Motor neuron (in vitro differentiated cells): Measurements from ENCODE around the gene AUH. TPM values are rescaled to one million over a fixed set of nuclear protein-coding genes. Genes with fewer than 3 reads are reported as not detected.
A peak's percentile ranks its signal among the peaks of the same experiment; 100 is the strongest.

Source experiments
- ATAC-seq, 8 experiments: fragments of 200-7000 bp; cut with Tn5 transposase; replicated peaks in 6 of 8; 2 replicates each; pipeline ENCODE4 v1.8.0; 2021; ENCODE audit warnings: mild to moderate bottlenecking in 8 of 8, moderate library complexity in 8 of 8
- H3K27ac ChIP-seq, 2 donors: fragments of 250-450 bp; sonication (Bioruptor Pico); 2 replicates each; pipeline ENCODE4 v1.9.0; 2021; ENCODE audit warnings: antibody characterized with exemption in 2 of 2, mild to moderate bottlenecking in 2 of 2, moderate library complexity in 1 of 2
- H3K4me1 ChIP-seq, 2 donors: fragments of 250-450 bp; sonication (Bioruptor Pico); replicated peaks in 1 of 2; 2 replicates each; pipeline ENCODE4 v1.6.1; 2021; ENCODE audit warnings: antibody characterized with exemption in 2 of 2, mild to moderate bottlenecking in 2 of 2, moderate library complexity in 1 of 2
- H3K4me3 ChIP-seq, 5 donors: fragments of 250-450 bp; sonication (Bioruptor Pico); 2 replicates each; pipeline ENCODE4 v1.9.0; 2021; ENCODE audit warnings: antibody characterized with exemption in 5 of 5, mild to moderate bottlenecking in 5 of 5, moderate library complexity in 4 of 5
- WGBS, 10 experiments: fragments of 450-650 bp; shearing (Covaris generic); methylation state at CpG; one replicate each; pipeline ENCODE4 v1.0.0; 2022; 5-methylcytosine and 5-hydroxymethylcytosine counted together
- in situ Hi-C, 9 experiments: fragments of 400-800 bp; cut with MboI; loops; one replicate each; pipeline ENCODE4 v1.15.0; 2021; ENCODE audit warnings: low sequenced_read_pairs in 9 of 9, low pct_unique_long_range_greater_than_20kb in 2 of 9; ENCODE audit not compliant: unreplicated experiment in 9 of 9
- total RNA-seq, 8 experiments: library from RNA; unstranded; fragments of 300-600 nt; gene quantifications; 2 replicates each; pipeline versions ENCODE4 v1.2.3 to v1.2.4, GENCODE V29; 2022

Gene AUH
- total RNA-seq, 8 experiments from 2014 or later = 13.4 to 22.9 (median 19.4) TPM

DNA sequence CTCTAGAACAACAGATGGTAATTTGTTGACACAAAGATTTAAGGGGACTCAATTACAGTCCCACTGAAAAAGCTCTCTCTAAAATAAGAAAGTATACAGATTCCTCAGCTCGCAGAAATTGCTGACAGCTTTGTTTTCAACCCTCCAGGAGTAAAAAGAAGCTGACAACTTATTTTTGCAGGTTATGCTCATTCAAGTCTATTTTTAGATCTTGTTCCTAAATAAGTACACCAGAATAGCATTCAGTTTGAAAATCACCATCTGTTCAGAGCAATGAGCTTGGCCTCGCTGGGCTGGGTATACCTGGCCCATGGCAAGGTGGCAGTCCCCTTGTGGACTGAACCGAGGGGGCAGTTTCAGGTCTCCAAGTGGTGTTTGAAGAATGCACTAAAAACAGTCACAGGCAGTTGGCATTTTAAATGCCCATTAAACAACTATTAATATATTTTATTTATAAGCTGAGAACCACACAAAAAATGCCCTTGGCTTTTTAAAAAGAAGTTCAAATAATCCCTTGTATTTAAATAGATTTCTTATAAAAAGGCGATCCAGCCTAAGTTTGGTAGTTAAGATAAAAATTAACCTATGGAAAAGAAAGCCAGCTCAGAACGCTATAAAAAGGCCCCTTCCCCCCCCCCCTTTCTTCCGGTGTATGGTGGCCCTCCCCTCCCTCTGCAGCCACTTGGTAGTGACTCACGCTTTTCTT, 169.2 kb downstream of the AUH start:
- ATAC-seq = peak in 1 of 8 experiments; percentile 6
- Histone ChIP-seq H3K4me3 (no peak overlapping the region), H3K4me1 (peaks cover 28 to 34% of the 10 kb centered on the region in 2 donors), H3K27ac (peak overlapping the region in 1 of 2 donors; percentile 12)
- in situ Hi-C loops = loop anchor here in 2 of 9 experiments (25.0 kb wide), 2 partner anchors 220 to 280 kb away; partner anchors contain the start of gene NFIL3 (in 1 of the 2)
- WGBS, 10 experiments = 7 to 67% (median 44%) methylated on average over 1 to 5 of the region's 7 CpGs

DNA sequence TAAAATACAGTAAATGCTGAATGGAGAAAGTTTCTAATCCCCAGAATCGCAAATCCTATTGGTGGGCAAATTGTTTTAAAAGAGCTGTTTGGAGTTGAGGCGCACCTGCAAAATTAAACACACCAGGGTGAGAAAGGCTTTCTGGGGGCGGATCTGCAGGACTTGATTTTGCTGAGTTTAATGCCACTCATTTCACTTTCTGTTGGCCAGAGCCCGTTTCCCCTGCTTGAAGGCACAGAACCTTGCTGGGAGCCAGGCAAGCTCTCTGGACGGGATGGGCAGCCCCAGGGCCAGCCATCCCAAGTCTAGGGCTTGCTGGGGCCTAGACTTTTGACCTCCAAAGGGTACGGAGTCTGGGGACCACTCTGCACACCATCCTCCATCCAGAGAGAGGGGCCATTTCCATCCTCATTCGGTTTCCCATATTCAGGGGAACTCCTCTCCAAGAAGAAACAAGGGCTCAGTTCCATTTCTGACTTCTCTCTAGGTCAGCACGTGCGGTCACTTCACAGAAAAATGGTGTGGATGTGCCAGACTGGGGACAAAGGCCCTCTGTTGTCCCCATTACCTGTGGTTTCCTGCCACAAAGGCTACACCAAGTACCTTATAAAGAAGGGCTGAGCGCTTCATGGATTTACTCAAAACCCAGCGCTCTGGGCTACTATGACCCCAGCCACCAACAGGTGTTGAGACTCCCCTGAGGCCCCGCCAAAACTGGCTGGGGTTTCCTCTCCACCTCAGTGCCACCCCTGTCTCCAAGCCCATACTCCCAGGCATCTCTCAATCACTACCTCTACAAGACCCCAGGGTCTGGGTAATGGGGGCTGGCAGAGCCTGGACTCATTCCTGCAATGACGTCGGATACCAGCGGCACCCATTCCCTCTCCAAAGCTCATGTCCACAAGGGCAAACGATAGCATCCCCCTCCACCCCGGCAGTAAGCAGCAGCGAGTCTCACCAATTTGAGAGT, 170.0 kb downstream of the AUH start:
- ATAC-seq = no peak
- no peak overlapping the region for H3K27ac ChIP-seq
- peaks cover 25 to 26% of the 10 kb centered on the region in 2 donors for H3K4me1 ChIP-seq
- in situ Hi-C loops = loop anchor here in 2 of 9 experiments (25.0 kb wide), 2 partner anchors 221 to 279 kb away; partner anchors contain the start of gene NFIL3 (in 1 of the 2)
- no peak overlapping the region for H3K4me3 ChIP-seq
- 76 to 100% (median 94%) methylated on average over 1 to 9 of the region's 18 CpGs; no CpG with 5 or more reads in 2 of the 10 experiments for WGBS, 10 experiments

DNA sequence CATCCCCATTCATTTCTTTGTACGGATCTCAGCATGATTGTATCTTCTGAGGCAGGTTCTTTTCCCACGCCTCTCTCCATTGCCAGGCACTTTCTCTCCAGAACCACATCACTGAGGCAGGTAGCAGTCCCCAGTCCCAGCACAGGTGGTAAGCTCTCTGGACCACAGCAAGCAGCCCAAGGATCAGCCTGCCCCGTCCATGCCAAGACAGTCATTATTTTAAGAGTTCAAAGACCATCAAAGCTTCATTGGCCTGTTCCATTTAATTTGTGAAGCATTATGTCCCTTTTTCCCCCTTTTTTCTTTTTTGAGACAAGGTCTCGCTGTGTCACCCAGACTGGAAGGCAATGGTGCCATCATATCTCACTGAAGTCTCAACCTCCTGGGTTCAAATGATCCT, 171.7 kb downstream of the AUH start:
- H3K27ac ChIP-seq = no peak overlapping the region

DNA sequence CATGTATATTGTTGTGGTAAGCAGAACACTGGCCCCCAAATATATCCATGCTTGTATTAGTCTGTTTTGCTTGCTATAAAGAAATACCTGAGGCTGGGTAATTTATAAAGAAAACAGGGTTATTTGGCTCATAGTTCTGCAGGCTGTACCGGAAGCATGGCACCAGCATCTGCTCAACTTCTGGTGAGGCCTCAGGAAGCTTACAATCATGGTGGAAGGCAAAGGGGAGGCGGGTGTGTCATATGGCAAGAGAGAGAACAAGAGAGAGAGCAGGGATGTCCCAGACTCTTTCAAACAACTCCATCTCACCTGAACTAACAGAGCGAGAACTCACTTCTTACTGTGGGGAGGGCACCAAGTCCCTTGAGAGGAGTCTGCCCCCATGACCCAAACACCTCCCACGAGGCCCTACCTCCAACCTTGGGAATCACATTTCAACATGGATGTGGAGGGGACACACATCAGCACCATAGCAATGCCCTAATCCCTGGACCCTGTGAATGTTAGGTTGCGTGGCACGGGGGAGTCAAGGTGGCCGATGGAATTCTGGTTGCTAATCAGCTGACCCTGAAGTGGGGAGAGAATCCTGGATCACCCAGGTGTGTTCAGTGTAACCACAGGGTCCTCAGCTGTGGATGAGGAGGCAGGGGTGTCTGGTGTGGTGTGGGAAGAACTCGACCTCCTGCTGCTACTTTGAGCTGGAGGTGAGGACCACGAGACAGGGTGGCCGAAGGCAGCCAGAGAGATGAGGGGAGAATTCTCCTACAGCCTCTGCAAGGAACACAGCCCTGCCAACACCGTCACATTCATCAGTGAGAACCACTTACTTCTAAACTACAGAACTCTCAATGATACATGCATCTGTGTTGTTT, 172.8 kb downstream of the AUH start:
- no peak for ATAC-seq
- H3K4me3 ChIP-seq = no peak overlapping the region
- WGBS, 10 experiments = 88 to 100% (median 95%) methylated on average over 1 to 4 of the region's 11 CpGs; no CpG with 5 or more reads in 3 of the 10 experiments
- H3K27ac ChIP-seq = no peak overlapping the region
- H3K4me1 ChIP-seq = peaks cover 17 to 23% of the 10 kb centered on the region in 2 donors
- in situ Hi-C loops = loop anchor here in 2 of 9 experiments (25.0 kb wide), 2 partner anchors 223 to 277 kb away; partner anchors contain the start of gene NFIL3 (in 1 of the 2)

More for the DNA sequence above, 171.7 kb downstream of the AUH start:
- in situ Hi-C loops = loop anchor here in 2 of 9 experiments (25.0 kb wide), 2 partner anchors 222 to 278 kb away; partner anchors contain the start of gene NFIL3 (in 1 of the 2)
- no peak overlapping the region for H3K4me3 ChIP-seq
- ATAC-seq = no peak
- H3K4me1 ChIP-seq = peaks cover 22 to 25% of the 10 kb centered on the region in 2 donors
- WGBS, 10 experiments = 73 to 100% (median 90%) methylated on average over 1 to 3 of the region's 4 CpGs; no CpG with 5 or more reads in 4 of the 10 experiments

DNA sequence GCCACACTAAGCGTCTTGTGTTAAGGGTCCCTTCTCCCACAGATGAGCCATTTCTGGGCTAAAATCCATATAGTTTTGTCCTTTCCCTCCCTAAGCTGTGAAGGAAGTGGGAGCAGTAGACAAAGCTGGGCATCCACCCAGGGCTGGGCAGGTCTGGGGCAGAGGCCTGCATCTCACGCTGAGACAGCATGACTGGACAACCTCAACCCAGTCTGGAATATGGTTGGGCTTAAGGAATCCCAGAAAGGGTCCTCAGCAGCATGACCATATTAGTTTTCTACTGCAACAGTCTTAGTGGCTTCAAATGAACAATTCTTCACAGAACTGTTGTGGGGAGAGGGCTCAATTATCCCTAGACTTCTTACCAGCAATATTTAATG, 173.8 kb downstream of the AUH start:
- H3K27ac ChIP-seq = no peak overlapping the region
- ATAC-seq = peak in 2 of 8 experiments; percentile 52 to 78
- H3K4me3 ChIP-seq = no peak overlapping the region
- 44 to 100% (median 78%) methylated on average over 1 to 2 of the region's 2 CpGs; no CpG with 5 or more reads in 6 of the 10 experiments for whole genome bisulfite sequencing, 10 experiments
- in situ Hi-C loops = loop anchor here in 2 of 9 experiments (25.0 kb wide), 2 partner anchors 224 to 276 kb away; partner anchors contain the start of gene NFIL3 (in 1 of the 2)
- H3K4me1 ChIP-seq = peaks cover 10 to 13% of the 10 kb centered on the region in 2 donors

DNA sequence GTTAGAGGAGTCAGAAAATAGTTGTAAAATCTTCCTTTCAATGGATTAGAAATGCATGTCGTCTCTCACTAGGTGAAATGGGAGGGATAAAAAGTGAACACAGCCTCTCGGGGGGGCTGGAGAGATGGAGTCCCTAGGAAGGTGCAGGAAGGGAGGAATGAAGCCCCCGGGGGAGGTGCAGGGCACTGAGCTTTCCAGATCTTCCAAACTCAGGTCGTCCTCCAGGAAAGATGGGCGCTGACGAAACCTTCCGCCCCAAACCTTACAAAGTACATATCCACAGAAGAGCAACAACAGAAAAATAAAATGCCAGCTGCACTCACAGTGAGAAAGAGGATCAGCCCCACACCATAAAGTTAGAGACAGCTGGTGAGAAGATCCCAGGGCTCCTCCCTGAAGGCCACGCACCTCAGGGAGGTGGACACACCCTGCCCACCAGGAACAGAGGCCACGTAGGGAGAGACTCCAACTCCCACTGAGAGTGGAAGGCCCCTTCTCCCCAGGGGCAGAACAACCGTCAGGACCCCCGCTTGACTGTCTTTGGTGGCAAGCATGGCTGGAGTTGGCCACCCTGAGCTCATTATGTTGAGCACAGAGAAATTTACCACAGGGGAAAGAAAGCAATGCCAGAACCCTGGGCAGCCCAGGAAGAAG, 174.3 kb downstream of the AUH start:
- Histone ChIP-seq H3K4me1 (peaks cover 6 to 7% of the 10 kb centered on the region in 2 donors), H3K27ac (no peak overlapping the region), H3K4me3 (no peak overlapping the region)
- in situ Hi-C loops = loop anchor here in 2 of 9 experiments (25.0 kb wide), 2 partner anchors 225 to 275 kb away; partner anchors contain the start of gene NFIL3 (in 1 of the 2)
- peak in 2 of 8 experiments; percentile 15 to 65 for ATAC-seq
- WGBS, 10 experiments = 54 to 100% (median 94%) methylated on average over 1 to 6 of the region's 11 CpGs

DNA sequence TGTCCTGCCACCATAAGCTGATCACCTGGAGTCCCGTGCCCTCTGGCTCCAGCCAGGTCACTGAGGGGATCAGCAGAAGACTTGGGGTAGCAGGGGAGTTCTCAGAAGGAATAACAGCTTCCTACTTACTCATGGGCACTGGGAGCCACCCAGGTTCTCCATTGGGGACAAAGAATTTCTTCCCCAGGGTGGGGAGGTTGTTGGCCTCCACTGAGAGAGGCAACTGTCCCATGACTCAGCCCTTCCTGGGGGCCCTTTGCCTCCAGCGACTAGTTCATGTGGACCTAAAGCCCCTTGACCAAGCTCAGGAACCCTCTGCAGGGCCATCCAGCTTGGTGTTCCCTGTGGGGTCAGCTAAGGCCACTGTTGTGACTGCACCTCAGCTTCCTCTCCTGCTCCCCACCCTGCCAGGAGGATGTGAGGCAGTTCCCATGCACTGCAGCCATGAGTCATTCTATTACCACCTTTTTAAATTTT, 175.0 kb downstream of the AUH start:
- Histone ChIP-seq H3K27ac (no peak overlapping the region), H3K4me1 (peaks cover 0 to 3% of the 10 kb centered on the region in 2 donors), H3K4me3 (no peak overlapping the region)
- WGBS, 10 experiments = 86 to 100% (median 88%) methylated on average over 1 of the region's 2 CpGs; no CpG with 5 or more reads in 7 of the 10 experiments
- in situ Hi-C loops = loop anchor here in 2 of 9 experiments (25.0 kb wide), 2 partner anchors 226 to 274 kb away; partner anchors contain the start of gene NFIL3 (in 1 of the 2)
- ATAC-seq = peak in 1 of 8 experiments; percentile 36

DNA sequence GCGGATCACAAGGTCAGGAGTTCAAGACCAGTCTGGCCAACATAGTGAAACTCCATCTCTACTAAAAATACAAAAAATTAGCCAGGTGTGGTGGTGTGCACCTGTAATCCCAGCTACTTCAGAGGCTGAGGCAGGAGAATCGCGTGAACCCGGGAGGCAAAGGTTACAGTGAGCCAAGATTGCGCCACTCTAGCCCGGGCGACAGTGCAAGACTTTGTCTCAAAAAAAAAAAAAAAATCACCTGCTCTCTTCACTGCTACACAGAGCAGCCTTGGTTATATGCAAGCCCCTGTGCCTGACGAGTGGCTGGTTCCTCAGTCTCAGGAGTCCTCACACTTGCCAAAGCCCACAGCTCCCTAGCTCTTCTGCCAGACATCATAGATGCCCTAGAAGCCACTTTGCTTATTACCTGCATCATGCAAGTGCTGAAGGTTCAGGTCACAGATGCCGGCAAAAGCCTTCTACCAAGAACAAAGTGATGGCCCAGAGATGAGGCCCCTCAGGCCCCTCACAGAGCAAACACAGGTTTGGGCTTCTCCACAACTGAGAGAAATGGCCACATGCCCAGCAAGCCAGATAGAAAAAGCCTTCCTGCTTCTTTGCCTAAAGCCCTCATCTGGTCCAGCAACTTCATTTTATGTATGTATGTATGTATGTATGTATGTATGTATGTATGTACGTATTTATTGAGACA, 176.4 kb downstream of the AUH start:
- peak in 2 of 8 experiments; percentile 26 to 89 for ATAC-seq
- 80 to 100% (median 90%) methylated on average over 1 to 7 of the region's 10 CpGs; no CpG with 5 or more reads in 3 of the 10 experiments for WGBS, 10 experiments
- H3K4me1 ChIP-seq = peaks cover 0 to 3% of the 10 kb centered on the region in 2 donors
- in situ Hi-C loops = loop anchor here in 2 of 9 experiments (25.0 kb wide), 2 partner anchors 227 to 273 kb away; partner anchors contain the start of gene NFIL3 (in 1 of the 2)
- H3K4me3 ChIP-seq = no peak overlapping the region
- no peak overlapping the region for H3K27ac ChIP-seq

DNA sequence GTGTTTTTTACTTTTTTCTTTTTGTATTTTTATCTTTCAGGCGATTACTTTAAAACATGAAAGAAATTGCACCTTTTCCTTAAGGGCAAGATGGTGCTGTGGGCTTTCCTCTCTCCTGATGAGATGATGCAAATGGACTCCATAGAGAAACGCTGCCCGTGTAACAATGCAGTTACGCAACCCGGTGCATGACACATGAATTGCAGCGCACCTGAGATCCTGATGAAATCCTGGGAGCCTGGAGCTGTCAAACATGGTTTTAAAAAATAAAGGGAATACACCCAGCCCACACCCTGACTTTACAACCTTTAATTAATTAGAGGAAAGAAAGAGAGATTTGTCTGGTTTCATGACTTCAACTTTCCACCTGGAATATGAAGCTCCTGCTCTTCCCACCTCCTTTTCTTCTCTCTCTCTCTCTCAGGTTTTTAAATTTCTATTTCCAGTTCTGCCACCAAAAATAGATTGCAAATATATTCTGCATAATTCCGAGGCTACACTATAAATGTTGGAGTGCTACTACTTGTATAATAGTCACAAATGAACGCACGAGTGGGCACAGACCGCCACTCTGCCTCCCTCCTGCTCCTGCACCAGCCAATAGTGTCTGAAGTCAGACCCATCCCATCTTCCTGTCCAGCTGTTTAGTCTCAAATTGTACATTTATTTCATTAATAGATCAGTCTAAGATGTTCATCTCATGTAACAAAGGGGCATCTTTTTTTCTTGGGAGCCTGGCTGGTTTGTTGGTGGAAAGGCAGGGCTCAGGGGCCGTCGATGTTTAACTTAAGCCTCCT, 179.1 kb downstream of the AUH start:
- WGBS, 10 experiments = 74 to 95% (median 81%) methylated on average over 4 to 12 of the region's 12 CpGs
- Histone ChIP-seq H3K27ac (no peak overlapping the region), H3K4me3 (no peak overlapping the region), H3K4me1 (peaks cover 0 to 3% of the 10 kb centered on the region in 2 donors)
- peak in 4 of 8 experiments; percentile 35 to 75 (median 54) for ATAC-seq
- in situ Hi-C loops = loop anchor here in 2 of 9 experiments (25.0 kb wide), 2 partner anchors 230 to 270 kb away; partner anchors contain the start of gene NFIL3 (in 1 of the 2)

DNA sequence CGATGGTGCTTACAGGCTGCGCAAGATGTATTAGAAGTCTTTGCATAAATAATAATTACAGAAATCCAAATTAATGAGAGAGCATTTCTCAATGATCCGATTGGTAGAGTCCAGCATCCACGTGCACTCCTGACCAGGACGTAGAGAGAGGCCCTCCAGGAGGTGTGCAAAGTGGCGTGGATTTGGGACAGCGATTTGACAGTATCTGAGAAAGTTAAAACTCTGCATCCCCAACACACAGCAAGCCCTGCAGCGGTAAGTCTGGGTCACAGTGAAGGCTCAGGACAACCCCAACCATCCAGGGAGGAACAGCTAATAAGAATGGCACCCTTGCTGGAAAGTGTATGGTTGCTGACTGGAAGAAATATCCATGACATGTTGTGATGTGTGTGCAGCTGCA, 180.2 kb downstream of the AUH start:
- no peak for ATAC-seq

More for the DNA sequence above, 180.2 kb downstream of the AUH start:
- in situ Hi-C loops = loop anchor here in 2 of 9 experiments (25.0 kb wide), 2 partner anchors 231 to 269 kb away; partner anchors contain the start of gene NFIL3 (in 1 of the 2)
- H3K4me3 ChIP-seq = no peak overlapping the region
- WGBS, 10 experiments = 84 to 96% (median 89%) methylated on average over 4 to 7 of the region's 8 CpGs; no CpG with 5 or more reads in 1 of the 10 experiments
- no peak overlapping the region for H3K27ac ChIP-seq
- peaks cover 0 to 3% of the 10 kb centered on the region in 2 donors for H3K4me1 ChIP-seq
